IMR-90 (cell line): ENCODE data around the gene TRDN. TPM values are rescaled to one million over a fixed set of nuclear protein-coding genes. Genes with fewer than 3 reads are reported as not detected.

ENCODE experiments used
- ATAC-seq: fragments of 200-7000 bp; cut with Tn5 transposase; 2 replicates; pipeline ENCODE4 v1.9.1; 2020; ENCODE audit warnings: low read depth, mild to moderate bottlenecking, moderate library complexity
- BruUV-seq: library from RNA; stranded (reverse); fragments of 400-500 nt; replicated peaks from 2 replicates; lab custom pipeline; 2021; lab: Mats Ljungman, UMichigan
- CTCF ChIA-PET: fragments of 300-600 bp; formaldehyde crosslinking; extraction: SDS; loops from one replicate; lab custom pipeline; 2021; ENCODE audit warnings: antibody characterized with exemption; lab: Yijun Ruan, JAX
- POLR2A ChIA-PET: fragments of 300-600 bp; sonication (Branson Sonifier 250); formaldehyde crosslinking; loops from one replicate; lab custom pipeline; 2022; ENCODE audit warnings: antibody characterized with exemption; ENCODE audit not compliant: unreplicated experiment; lab: Charles Lee
- DNase-seq: peaks from one replicate; pipeline ENCODE4 v3.0.0; 2013
- H2AFZ ChIP-seq: replicated peaks from 2 replicates; pipeline ENCODE3; 2013; ENCODE audit warnings: low read length, mild to moderate bottlenecking; ENCODE audit not compliant: poor library complexity
- H2AK5ac ChIP-seq: 2 replicates; pipeline ENCODE4 v1.6.1; 2013; ENCODE audit warnings: low read depth, low read length, inconsistent platforms
- H2AK9ac ChIP-seq: replicated peaks from 2 replicates; pipeline ENCODE3; 2013; ENCODE audit warnings: mild to moderate bottlenecking, low read depth, low read length, moderate library complexity; ENCODE audit not compliant: poor library complexity
- H2BK120ac ChIP-seq: 2 replicates; pipeline ENCODE4 v1.6.1; 2013; ENCODE audit warnings: low read depth, low read length, inconsistent platforms
- H2BK15ac ChIP-seq: 3 replicates; pipeline ENCODE4 v1.6.1; 2013; ENCODE audit warnings: low read depth, low read length, inconsistent platforms
- H2BK20ac ChIP-seq: 2 replicates; pipeline ENCODE4 v1.6.1; 2013; ENCODE audit warnings: low read depth, mild to moderate bottlenecking, inconsistent platforms, low read length, moderate library complexity
- H2BK5ac ChIP-seq: 2 replicates; pipeline ENCODE4 v1.6.1; 2013; ENCODE audit warnings: mild to moderate bottlenecking, low read depth, low read length, inconsistent platforms; ENCODE audit not compliant: poor library complexity, severe bottlenecking
- H3K14ac ChIP-seq: replicated peaks from 2 replicates; pipeline ENCODE4 v1.6.1; 2013; ENCODE audit warnings: low read depth, low read length, inconsistent platforms
- H3K18ac ChIP-seq: 2 replicates; pipeline ENCODE4 v1.6.1; 2013; ENCODE audit warnings: low read depth, low read length, control low read depth
- H3K23ac ChIP-seq: 2 replicates; pipeline ENCODE4 v1.6.1; 2013; ENCODE audit warnings: low read depth, low read length, inconsistent platforms
- H3K27ac ChIP-seq: 2 replicates; pipeline ENCODE4 v1.5.1; 2013; ENCODE audit warnings: mild to moderate bottlenecking, control low read depth, low read length; ENCODE audit not compliant: insufficient read depth
- H3K27me3 ChIP-seq: 2 replicates; pipeline ENCODE4 v1.6.1; 2013; ENCODE audit warnings: low read length; ENCODE audit not compliant: control insufficient read depth, insufficient read depth
- H3K36me3 ChIP-seq: 2 replicates; pipeline ENCODE4 v1.6.1; 2013; ENCODE audit warnings: low read length, mixed read lengths; ENCODE audit not compliant: control insufficient read depth, insufficient read depth
- H3K4ac ChIP-seq: 2 replicates; pipeline ENCODE4 v1.6.1; 2013; ENCODE audit warnings: low read depth, low read length, inconsistent platforms
- H3K4me1 ChIP-seq: 2 replicates; pipeline ENCODE4 v1.6.1; 2013; ENCODE audit warnings: low read length, mixed read lengths; ENCODE audit not compliant: control insufficient read depth, insufficient read depth
- H3K4me2 ChIP-seq: 2 replicates; pipeline ENCODE4 v1.6.1; 2013; ENCODE audit warnings: low read depth, mild to moderate bottlenecking, control low read depth, low read length, moderate library complexity
- H3K4me3 ChIP-seq: 2 replicates; pipeline ENCODE4 v1.5.1; 2013; ENCODE audit warnings: low read depth, mild to moderate bottlenecking, control low read depth, low read length, moderate library complexity; ENCODE audit not compliant: insufficient read depth
- H3K56ac ChIP-seq: 2 replicates; pipeline ENCODE4 v1.6.1; 2013; ENCODE audit warnings: low read length, inconsistent platforms; ENCODE audit not compliant: insufficient read depth; ENCODE audit errors: extremely low read depth
- H3K79me1 ChIP-seq, 2 experiments: 2 replicates each; pipeline ENCODE4 v1.6.1; 2013; ENCODE audit warnings: low read length in 2 of 2, inconsistent platforms in 1 of 2, low read depth in 1 of 2
- H3K9ac ChIP-seq: 2 replicates; pipeline ENCODE4 v1.6.1; 2013; ENCODE audit warnings: low read depth, low read length, control low read depth
- H3K9me1 ChIP-seq: 2 replicates; pipeline ENCODE4 v1.6.1; 2013; ENCODE audit warnings: low read length, inconsistent platforms; ENCODE audit not compliant: insufficient read depth
- H3K9me3 ChIP-seq: 2 replicates; pipeline ENCODE4 v1.6.1; 2013; ENCODE audit warnings: low read length; ENCODE audit not compliant: control insufficient read depth, insufficient read depth
- H4K20me1 ChIP-seq: 2 replicates; pipeline ENCODE4 v1.6.1; 2013; ENCODE audit warnings: low read length, inconsistent platforms; ENCODE audit not compliant: insufficient read depth
- H4K5ac ChIP-seq: 2 replicates; pipeline ENCODE4 v1.6.1; 2013; ENCODE audit warnings: mild to moderate bottlenecking, low read depth, low read length, control low read depth
- H4K8ac ChIP-seq, 2 experiments: 2 replicates each; pipeline ENCODE4 v1.6.1; 2013; ENCODE audit warnings: low read depth in 2 of 2, low read length in 2 of 2, control low read depth in 1 of 2, inconsistent platforms in 1 of 2
- H4K91ac ChIP-seq: 2 replicates; pipeline ENCODE4 v1.6.1; 2013; ENCODE audit warnings: low read depth, low read length, inconsistent platforms; ENCODE audit not compliant: insufficient read depth
- BHLHE40 ChIP-seq: fragments of 150-350 bp; IDR thresholded peaks from 2 replicates; pipeline ENCODE4 v1.6.1; 2016; ENCODE audit warnings: mild to moderate bottlenecking, low read depth, low read length
- MAZ ChIP-seq: IDR thresholded peaks from 2 replicates; pipeline ENCODE4 v1.6.1; 2012; ENCODE audit warnings: low read depth, mild to moderate bottlenecking, low read length, improper control_type of control experiment, moderate library complexity, borderline replicate concordance
- MXI1 ChIP-seq: IDR thresholded peaks from 2 replicates; pipeline ENCODE4 v1.6.1; 2012; ENCODE audit warnings: low read depth, mild to moderate bottlenecking, low read length, moderate library complexity, borderline replicate concordance
- NFE2L2 ChIP-seq: fragments of 150-350 bp; IDR thresholded peaks from 2 replicates; pipeline ENCODE4 v1.6.1; 2016; ENCODE audit warnings: low read depth, mild to moderate bottlenecking, low read length
- POLR2A ChIP-seq: IDR thresholded peaks from 2 replicates; pipeline ENCODE4 v1.6.1; 2012; ENCODE audit warnings: mild to moderate bottlenecking, low read depth, low read length
- RFX5 ChIP-seq: IDR thresholded peaks from 2 replicates; pipeline ENCODE4 v1.8.0; 2012; ENCODE audit warnings: low read depth, mild to moderate bottlenecking, low read length, moderate library complexity
- SMC3 ChIP-seq: fragments of 150-350 bp; IDR thresholded peaks from 2 replicates; pipeline ENCODE4 v1.6.1; 2016; ENCODE audit warnings: low read depth, mild to moderate bottlenecking, antibody characterized with exemption, low read length, moderate library complexity
- WGBS, 2 experiments: methylation state at CpG; one replicate each; pipeline versions ENCODE4 v1.1.5 to v1.1.7; 2013; ENCODE audit warnings: missing lambda C conversion rate in 2 of 2; ENCODE audit not compliant: insufficient read length in 1 of 2; ENCODE audit errors: extremely low coverage in 2 of 2; 5-methylcytosine and 5-hydroxymethylcytosine counted together
- dilution Hi-C: fragments of 300-500 bp; cut with HindIII; formaldehyde crosslinking; loops from one replicate; pipeline ENCODE4 v1.14.3; 2018; ENCODE audit warnings: low sequenced_read_pairs; ENCODE audit not compliant: unreplicated experiment
- in situ Hi-C: fragments of 300-500 bp; cut with MboI; formaldehyde crosslinking; loops from 3 replicates; pipeline ENCODE4 v1.14.3; 2019; ENCODE audit warnings: low sequenced_read_pairs, inconsistent platforms, mixed read lengths
- intact Hi-C: fragments of 100-400 bp; cut with micrococcal nuclease; formaldehyde crosslinking; loops from 2 replicates; pipeline ENCODE4 v1.10.0; 2022
- polyA plus RNA-seq, 3 experiments: library from polyadenylated mRNA; depleted of rRNA; stranded (reverse); fragments of >200 nt; gene quantifications; 2 replicates each; pipeline ENCODE4 v1.2.3, GENCODE V29; 2012; ENCODE audit warnings: low replicate concordance in 1 of 3
- total RNA-seq: library from RNA; depleted of rRNA; stranded (reverse); fragments of >200 nt; gene quantifications from 2 replicates; pipeline ENCODE4 v1.2.3, GENCODE V29; 2012
- TF ChIP-seq, protein P1 (sequence below): fragments of 150-350 bp; IDR thresholded peaks from 2 replicates; pipeline ENCODE4 v1.6.1; 2016; ENCODE audit warnings: low read depth, mild to moderate bottlenecking, low read length, moderate library complexity, borderline replicate concordance

TRDN gene
- total and polyA plus RNA-seq, 2 of the 4 experiments (the other 2 are of a cell fraction), result not detected

- no peak overlapping the region for H2AFZ ChIP-seq
- no peak overlapping the region for H3K56ac ChIP-seq
- H3K27me3 ChIP-seq, result no peaks in the 10 kb centered on the region
- no TSS peak for BruUV-seq
- H4K5ac ChIP-seq, result no peak overlapping the region
- DNase-seq (no peak), ATAC-seq (no peak)
- no peak overlapping the region for H2BK120ac ChIP-seq
- H4K8ac ChIP-seq, result no peak overlapping the region
- H3K4me1 ChIP-seq, result no peaks in the 10 kb centered on the region
- no peaks in the 10 kb centered on the region for H4K20me1 ChIP-seq
- ChIA-PET CTCF (no interaction called here), POLR2A (no interaction called here)
- no peak overlapping the region for H3K27ac ChIP-seq
- no peak overlapping the region for H3K23ac ChIP-seq
- no peak overlapping the region for H3K4me3 ChIP-seq
- H2BK20ac ChIP-seq, result no peak overlapping the region
- TF ChIP-seq MXI1 (no peak), NFE2L2 (no peak), RFX5 (no peak), BHLHE40 (no peak), POLR2A (no peak), SMC3 (no peak), MAZ (no peak)
- TF ChIP-seq, protein P1, sequence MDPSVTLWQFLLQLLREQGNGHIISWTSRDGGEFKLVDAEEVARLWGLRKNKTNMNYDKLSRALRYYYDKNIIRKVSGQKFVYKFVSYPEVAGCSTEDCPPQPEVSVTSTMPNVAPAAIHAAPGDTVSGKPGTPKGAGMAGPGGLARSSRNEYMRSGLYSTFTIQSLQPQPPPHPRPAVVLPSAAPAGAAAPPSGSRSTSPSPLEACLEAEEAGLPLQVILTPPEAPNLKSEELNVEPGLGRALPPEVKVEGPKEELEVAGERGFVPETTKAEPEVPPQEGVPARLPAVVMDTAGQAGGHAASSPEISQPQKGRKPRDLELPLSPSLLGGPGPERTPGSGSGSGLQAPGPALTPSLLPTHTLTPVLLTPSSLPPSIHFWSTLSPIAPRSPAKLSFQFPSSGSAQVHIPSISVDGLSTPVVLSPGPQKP, result no peak
- WGBS, 2 experiments, result no CpG with 5 or more reads among the region's 1 CpG
- no peak overlapping the region for H3K4me2 ChIP-seq
- in situ Hi-C loops, result no loop called here
- no peak overlapping the region for H3K4ac ChIP-seq
- no peak overlapping the region for H4K91ac ChIP-seq
- no peaks in the 10 kb centered on the region for H3K79me1 ChIP-seq
- H3K9me1 ChIP-seq, result no peaks in the 10 kb centered on the region
- H2BK5ac ChIP-seq, result no peak overlapping the region
- H3K14ac ChIP-seq, result no peak overlapping the region
- intact Hi-C loops, result no loop called here
- no peak overlapping the region for H3K9ac ChIP-seq
- no peak overlapping the region for H2AK9ac ChIP-seq
- dilution Hi-C loops, result no loop called here
- H3K9me3 ChIP-seq, result peaks cover 4% of the 10 kb centered on the region; the same call in 1 of the 2 replicates
- no peaks in the 10 kb centered on the region for H3K36me3 ChIP-seq
- no peak overlapping the region for H3K18ac ChIP-seq
- H2BK15ac ChIP-seq, result no peak overlapping the region
- no peak overlapping the region for H2AK5ac ChIP-seq
These were observed 127.6 kb downstream of the TRDN start for GRCh38 chr6:123509112-123509511.
